SK-MEL-5 (cell line): Measurements from ENCODE around the gene HSPA1A. TPM values are rescaled to one million over a fixed set of nuclear protein-coding genes. Genes with fewer than 3 reads are reported as not detected.
"Not testable (repeated sequence)": the region's sequence is repeated elsewhere in the genome, so short reads cannot be mapped to it uniquely, and the experiment has no call there.

Source experiments
- DNase-seq: peaks from one replicate; pipeline ENCODE4 v3.0.0-alpha.2; 2016; ENCODE audit warnings: low read depth, low spot score
- in situ Hi-C: cut with HindIII; loops from 2 replicates; pipeline ENCODE4 v1.10.0; 2016; ENCODE audit warnings: low sequenced_read_pairs, high pct_unique_total_duplicates, low pct_unique_long_range_greater_than_20kb
- total RNA-seq: library from RNA; depleted of rRNA; stranded (reverse); fragments of >200 nt; shearing (Covaris generic); gene quantifications from 2 replicates; pipeline ENCODE4 v1.2.3, GENCODE V29; 2014

HSPA1A gene
- total RNA-seq, 1 experiment from 2014 or later = 7.1 TPM

GRCh38 chr6:31823592-31824196 is 8.4 kb downstream of the HSPA1A start:
- in situ Hi-C loops, DNase-seq: not testable (repeated sequence)

GRCh38 chr6:31825553-31825952 is 10.2 kb downstream of the HSPA1A start:
- in situ Hi-C loops = no loop called here
- no peak for DNase-seq

GRCh38 chr6:31826793-31827285 is 11.5 kb downstream of the HSPA1A start:
- in situ Hi-C loops = no loop called here
- DNase-seq = no peak

- in situ Hi-C loops = no loop called here
- DNase-seq = peak; percentile 100
Observed at GRCh38 chr6:31827286-31828079, 12.1 kb downstream of the HSPA1A start, which contains the start of gene HSPA1B. Gene HSPA1B (plus strand): TSS chr6:31827738. CDS start chr6:31827951, 213 bp downstream.

- DNase-seq = peak; percentile 54
- in situ Hi-C loops = no loop called here
Observed at GRCh38 chr6:31829633-31830283, 14.4 kb downstream of the HSPA1A start.

- DNase-seq = no peak
- in situ Hi-C loops = no loop called here
Observed at GRCh38 chr6:31830886-31831335, 15.6 kb downstream of the HSPA1A start.

- in situ Hi-C loops = no loop called here
- DNase-seq = no peak
Observed at GRCh38 chr6:31831350-31832215, 16.2 kb downstream of the HSPA1A start.

GRCh38 chr6:31834367-31835250 is 19.3 kb downstream of the HSPA1A start:
- DNase-seq = peak; percentile 90
- in situ Hi-C loops = no loop called here

- in situ Hi-C loops = no loop called here
- DNase-seq = no peak
Observed at GRCh38 chr6:31836047-31836473, 20.7 kb downstream of the HSPA1A start.

GRCh38 chr6:31836474-31837368 is 21.4 kb downstream of the HSPA1A start:
- no peak for DNase-seq
- in situ Hi-C loops = no loop called here

GRCh38 chr6:31837369-31838113 is 22.2 kb downstream of the HSPA1A start:
- in situ Hi-C loops = no loop called here
- no peak for DNase-seq

GRCh38 chr6:31838114-31838553 is 22.8 kb downstream of the HSPA1A start:
- DNase-seq, in situ Hi-C loops: not testable (repeated sequence)

GRCh38 chr6:31838968-31839367 is 23.6 kb downstream of the HSPA1A start:
- no peak for DNase-seq
- in situ Hi-C loops = no loop called here

- in situ Hi-C loops = not testable (repeated sequence)
Observed at GRCh38 chr6:31839779-31840126, 24.4 kb downstream of the HSPA1A start.

GRCh38 chr6:31842053-31842452 is 26.7 kb downstream of the HSPA1A start:
- DNase-seq = no peak
- in situ Hi-C loops = no loop called here

More at GRCh38 chr6:31839779-31840126, 24.4 kb downstream of the HSPA1A start:
- not testable (repeated sequence) for DNase-seq
